ENCODE results near the gene TTC28.

The TTC28 gene

GRCh38 chr22:28648792-28649191, 30.8 kb downstream of the TTC28 start:
- in situ Hi-C loops (cut with MboI; ENCODE audit: low sequenced_read_pairs, unreplicated experiment) = no loop called here
- no peak for DNase-seq (ENCODE audit: low spot score)
- no peak for TF ChIP-seq CTCF (IDR thresholded peaks at IDR 0.05; ENCODE audit: borderline replicate concordance, control extremely low read depth, extremely low read depth, insufficient read depth, missing control alignments)

GRCh38 chr22:28647216-28647615, 32.4 kb downstream of the TTC28 start:
- no peak for TF ChIP-seq CTCF (IDR thresholded peaks at IDR 0.05; ENCODE audit: borderline replicate concordance, control extremely low read depth, extremely low read depth, insufficient read depth, missing control alignments)
- no peak for DNase-seq (ENCODE audit: low spot score)

GRCh38 chr22:28639321-28639720, 40.3 kb downstream of the TTC28 start:
- in situ Hi-C loops (cut with MboI; ENCODE audit: low sequenced_read_pairs, unreplicated experiment) = no loop called here
- no peak for DNase-seq (ENCODE audit: low spot score)
- no peak for TF ChIP-seq CTCF (IDR thresholded peaks at IDR 0.05; ENCODE audit: borderline replicate concordance, control extremely low read depth, extremely low read depth, insufficient read depth, missing control alignments)

More at GRCh38 chr22:28647216-28647615, 32.4 kb downstream of the TTC28 start:
- in situ Hi-C loops (cut with MboI; ENCODE audit: low sequenced_read_pairs, unreplicated experiment) = no loop called here

- no peak for DNase-seq (ENCODE audit: low spot score)
- in situ Hi-C loops (cut with MboI; ENCODE audit: low sequenced_read_pairs, unreplicated experiment) = no loop called here
- TF ChIP-seq CTCF (IDR thresholded peaks at IDR 0.05; ENCODE audit: borderline replicate concordance, control extremely low read depth, extremely low read depth, insufficient read depth, missing control alignments) = no peak
Measured at GRCh38 chr22:28637225-28637624, 42.4 kb downstream of the TTC28 start.

GRCh38 chr22:28630177-28630574, 49.5 kb downstream of the TTC28 start:
- no peak for DNase-seq (ENCODE audit: low spot score)
- in situ Hi-C loops (cut with MboI; ENCODE audit: low sequenced_read_pairs, unreplicated experiment) = no loop called here
- TF ChIP-seq CTCF (IDR thresholded peaks at IDR 0.05; ENCODE audit: borderline replicate concordance, control extremely low read depth, extremely low read depth, insufficient read depth, missing control alignments) = no peak

- DNase-seq (ENCODE audit: low spot score) = no peak
- no peak for TF ChIP-seq CTCF (IDR thresholded peaks at IDR 0.05; ENCODE audit: borderline replicate concordance, control extremely low read depth, extremely low read depth, insufficient read depth, missing control alignments)
- in situ Hi-C loops (cut with MboI; ENCODE audit: low sequenced_read_pairs, unreplicated experiment) = no loop called here
Measured at GRCh38 chr22:28629420-28630176, 50.0 kb downstream of the TTC28 start.
